NCI-H2029 (cell line): Measurements from ENCODE around the gene DHX15.
A peak's percentile ranks its signal among the peaks of the same experiment; 100 is the strongest.
"Not testable (repeated sequence)": the region's sequence is repeated elsewhere in the genome, so short reads cannot be mapped to it uniquely, and the experiment has no call there.

Source experiments
- DNase-seq: peaks from one replicate; lab custom pipeline; 2025; lab: John Stamatoyannopoulos, UW

The DHX15 gene

DNA sequence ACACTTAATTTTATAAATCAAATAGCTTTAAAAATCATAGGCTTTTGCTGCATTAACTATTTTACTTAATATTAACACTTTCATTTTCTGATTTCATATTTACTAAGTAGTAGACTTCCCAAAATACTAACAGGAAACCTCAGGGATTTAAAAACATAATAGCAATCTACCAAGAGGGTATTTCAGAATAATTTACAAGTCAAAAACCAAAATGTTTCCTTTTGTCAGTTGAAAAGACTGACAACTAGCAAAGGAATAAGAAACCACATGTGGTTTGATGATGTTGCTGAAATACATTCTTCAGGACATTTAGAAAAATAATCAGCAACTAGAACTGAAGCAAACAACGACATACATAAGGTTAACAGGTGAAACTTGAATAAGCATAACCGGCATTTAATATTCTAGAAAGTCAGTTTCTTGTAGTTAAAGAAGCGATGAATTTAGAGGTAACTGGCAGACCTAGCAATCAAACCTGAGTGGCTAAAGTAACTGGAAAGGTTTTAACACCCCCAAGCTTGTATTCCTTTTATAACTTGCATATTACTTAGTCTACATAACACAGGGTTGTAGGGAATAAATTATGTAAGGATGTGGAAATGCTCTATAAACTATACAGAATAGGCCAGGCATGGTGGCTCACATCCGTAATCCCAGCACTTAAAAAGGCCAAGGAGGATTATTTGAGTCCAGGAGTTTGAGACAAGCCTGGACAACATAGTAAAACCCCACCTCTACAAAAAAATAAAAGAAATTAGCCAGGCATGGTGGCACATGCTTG lies 40.0 kb downstream of the DHX15 start:
- DNase-seq: no peak

- DNase-seq: no peak
These were observed 47.3 kb downstream of the DHX15 start for GRCh38 chr4:24537025-24537424.

DNA sequence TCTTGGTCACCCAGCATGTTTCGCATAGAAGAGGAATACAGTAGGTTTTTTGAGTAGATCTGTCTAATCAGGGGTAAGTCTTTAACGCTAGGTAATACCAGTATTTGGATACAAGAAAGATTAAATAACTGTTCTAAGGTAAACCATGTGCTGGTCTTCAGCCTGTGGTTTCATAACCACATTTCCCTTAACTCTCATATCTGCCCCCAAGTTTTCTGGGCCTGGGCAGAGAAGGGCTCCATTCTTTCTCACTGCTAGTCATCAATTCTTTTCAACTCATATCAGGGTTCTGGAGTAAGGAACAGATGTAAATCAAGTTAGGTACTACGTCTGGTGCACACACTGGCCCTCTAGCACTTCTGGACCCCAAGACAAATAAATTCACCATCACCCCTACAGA lies 49.0 kb downstream of the DHX15 start:
- DNase-seq: no peak

GRCh38 chr4:24533364-24533763 lies 51.0 kb downstream of the DHX15 start:
- DNase-seq: no peak

- no peak for DNase-seq
These were observed 54.8 kb downstream of the DHX15 start for GRCh38 chr4:24529555-24529954.

DNA sequence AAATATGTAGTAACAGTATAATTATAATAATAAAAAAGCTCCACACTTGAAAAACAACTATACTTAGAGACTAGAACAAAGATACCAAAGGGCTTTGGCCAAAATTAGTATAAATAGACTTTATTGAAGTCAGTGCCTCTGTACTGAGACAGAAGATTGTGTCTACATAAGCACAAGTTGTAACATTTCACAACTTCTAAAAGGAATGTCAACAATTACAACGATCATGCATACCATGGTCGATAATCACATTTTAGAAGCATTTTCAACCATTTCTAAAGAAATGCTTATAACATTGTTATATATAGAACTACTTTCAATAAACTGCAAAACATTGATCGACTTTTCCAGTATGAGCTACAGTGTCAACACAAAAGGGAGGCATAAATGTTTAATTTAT lies 57.0 kb downstream of the DHX15 start:
- DNase-seq: no peak

DNA sequence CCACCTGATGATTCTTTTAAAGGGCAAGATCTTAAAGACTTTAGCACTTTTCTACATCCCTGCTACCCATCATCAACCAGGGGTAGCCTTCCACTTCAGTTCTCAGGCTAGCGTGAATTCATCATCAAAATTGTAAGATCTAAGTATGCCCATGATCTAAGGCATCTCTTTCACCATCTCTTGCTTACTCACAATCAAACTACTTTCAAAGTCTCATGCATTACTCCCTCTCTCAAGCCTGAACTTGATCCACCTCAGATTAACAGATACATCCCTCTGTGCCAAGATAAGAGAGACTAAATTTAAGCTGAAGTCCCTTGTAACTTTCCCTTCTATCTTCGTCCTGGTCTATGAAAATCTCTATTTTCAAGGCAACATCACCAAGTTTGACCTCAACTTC lies 62.8 kb downstream of the DHX15 start:
- no peak for DNase-seq

DNA sequence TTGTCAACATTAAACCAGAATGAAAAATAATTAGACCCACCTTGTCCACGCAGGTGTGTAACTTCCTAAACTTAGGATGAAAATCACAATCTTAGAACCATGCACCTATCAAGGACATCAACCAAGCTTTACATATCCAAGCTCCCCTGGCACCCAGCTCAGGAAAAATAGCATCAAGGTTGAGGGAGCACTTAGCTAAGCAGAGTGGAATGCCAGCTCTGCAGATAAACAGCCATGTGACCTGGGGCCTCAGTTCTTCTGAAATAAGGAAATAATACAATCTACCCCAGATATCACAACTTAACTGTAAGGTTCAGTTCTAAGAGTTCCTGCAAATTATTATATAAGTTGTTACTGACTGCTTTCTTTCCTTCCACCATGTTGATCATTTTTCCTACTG lies 64.7 kb downstream of the DHX15 start:
- DNase-seq: no peak

DNA sequence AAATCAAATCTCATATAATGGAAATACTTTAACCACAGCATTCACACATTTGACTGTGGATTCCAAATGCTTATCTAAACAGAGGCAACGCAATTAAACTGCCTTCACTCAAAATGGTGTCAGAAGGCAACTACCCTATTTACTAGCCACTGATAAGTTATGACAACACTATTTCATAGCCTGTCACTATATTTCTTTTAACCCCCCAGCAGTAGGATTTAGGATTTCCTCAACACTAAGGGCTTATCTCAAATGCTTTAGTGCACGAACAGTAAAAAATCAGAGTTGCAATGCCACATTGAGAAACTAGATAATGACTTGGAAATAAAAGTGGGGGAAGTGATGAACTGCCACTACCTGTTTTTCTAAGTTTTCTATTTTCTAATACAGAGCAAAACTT lies 66.7 kb downstream of the DHX15 start:
- no peak for DNase-seq

- no peak for DNase-seq
These were observed 67.4 kb downstream of the DHX15 start for GRCh38 chr4:24516926-24517325.

DNA sequence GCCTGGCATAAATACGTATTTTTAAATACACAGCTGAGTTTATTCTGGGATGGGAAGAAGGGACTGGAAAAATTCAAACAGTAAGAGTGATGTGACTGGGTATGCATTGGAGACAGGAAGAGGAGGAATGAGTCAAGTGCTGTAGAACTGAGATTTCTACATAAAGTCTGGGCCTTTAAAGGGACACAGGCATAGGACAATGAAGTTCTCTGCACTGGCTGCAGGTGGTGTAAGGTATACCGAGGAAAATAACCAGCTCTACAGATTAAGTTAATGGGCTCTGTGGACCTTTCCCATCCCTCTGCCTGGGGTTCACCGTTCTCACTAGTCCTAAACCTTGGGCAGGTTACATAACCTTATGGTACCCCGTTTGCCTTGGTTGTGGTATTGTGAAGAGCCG lies 68.7 kb downstream of the DHX15 start:
- no peak for DNase-seq

- no peak for DNase-seq
These were observed 69.5 kb downstream of the DHX15 start for GRCh38 chr4:24514808-24515207.

DNA sequence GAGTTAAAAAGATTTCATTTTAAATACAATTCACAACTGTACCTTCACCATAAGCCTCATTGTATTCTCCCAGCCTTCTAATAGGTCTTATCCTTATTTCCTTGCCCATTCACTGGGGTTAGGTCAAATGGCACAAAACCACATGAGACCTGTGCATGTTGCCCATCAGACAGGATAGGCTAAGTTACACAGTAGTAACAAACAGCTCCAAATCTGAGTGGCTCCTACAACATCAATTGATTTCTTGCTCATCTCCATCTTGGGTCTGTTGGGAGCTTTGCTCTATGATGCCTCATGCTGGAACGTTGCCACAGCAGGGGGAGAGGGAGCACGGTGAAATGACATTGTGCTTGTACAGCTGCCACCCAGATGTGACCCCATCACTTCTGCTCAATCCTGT lies 70.6 kb downstream of the DHX15 start:
- DNase-seq: no peak

- DNase-seq: no peak
These were observed 72.8 kb downstream of the DHX15 start for GRCh38 chr4:24511371-24512063.

DNA sequence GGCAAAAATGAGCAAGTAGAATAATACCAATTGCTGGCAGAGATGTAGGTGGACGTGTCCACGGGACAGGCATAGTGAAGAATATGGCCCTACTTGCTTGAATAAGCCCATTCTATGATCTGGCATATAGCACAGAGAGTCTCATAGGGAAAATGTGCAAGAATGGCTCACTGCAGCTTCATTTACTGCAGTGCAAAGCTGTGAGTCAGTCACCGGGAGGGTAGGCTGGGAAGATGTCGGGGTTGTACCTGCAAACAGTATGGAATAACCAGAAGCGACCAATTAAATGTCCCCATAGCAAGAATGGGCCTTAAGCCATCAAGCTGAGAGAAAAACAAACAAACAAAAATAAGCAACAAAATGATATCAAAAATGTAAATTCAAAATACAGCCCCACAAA lies 74.3 kb downstream of the DHX15 start:
- no peak for DNase-seq

GRCh38 chr4:24508541-24508940 lies 75.8 kb downstream of the DHX15 start:
- no peak for DNase-seq

DNA sequence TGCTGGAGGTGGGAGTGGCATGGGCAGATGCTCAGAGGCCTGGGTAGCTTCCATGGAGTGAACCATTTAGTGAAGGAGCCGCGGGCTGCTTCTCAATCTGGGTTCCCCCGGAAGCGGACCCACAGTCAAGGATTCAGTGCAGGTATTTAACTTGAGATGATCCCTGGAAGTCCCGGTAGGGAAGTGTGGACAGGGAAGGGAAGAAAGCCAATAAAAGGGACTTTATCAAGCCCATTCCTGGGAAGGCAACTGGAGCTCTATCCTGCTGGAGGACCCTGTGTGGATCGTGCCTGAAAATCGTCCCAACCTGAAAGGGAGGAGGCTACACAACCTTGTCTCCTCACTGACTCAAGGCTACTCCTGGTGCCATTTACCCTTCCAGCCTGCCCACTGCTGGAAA lies 76.9 kb downstream of the DHX15 start:
- no peak for DNase-seq

GRCh38 chr4:24503090-24503489 lies 81.3 kb downstream of the DHX15 start:
- not testable (repeated sequence) for DNase-seq

- no peak for DNase-seq
These were observed 87.1 kb downstream of the DHX15 start for GRCh38 chr4:24497221-24497620.

DNA sequence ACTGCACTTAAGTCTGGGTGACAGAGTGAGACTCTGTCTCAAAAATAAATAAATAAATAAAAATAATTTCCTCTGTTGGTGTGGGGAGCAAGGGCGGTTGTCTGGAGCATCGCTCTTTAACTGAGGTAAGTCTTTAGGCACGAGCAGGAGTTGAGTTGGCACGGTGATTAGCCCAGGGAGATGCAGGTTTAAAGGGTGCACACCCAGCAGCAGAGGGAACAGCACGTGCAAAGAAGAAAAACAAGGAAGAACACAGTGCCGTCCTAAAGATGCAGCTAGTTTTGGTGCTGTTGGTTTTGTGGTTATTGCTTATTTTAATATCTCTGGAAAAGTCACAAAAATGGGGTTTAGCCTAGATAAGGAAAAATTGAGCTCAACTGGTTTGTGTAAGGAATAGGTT lies 87.8 kb downstream of the DHX15 start:
- no peak for DNase-seq

DNA sequence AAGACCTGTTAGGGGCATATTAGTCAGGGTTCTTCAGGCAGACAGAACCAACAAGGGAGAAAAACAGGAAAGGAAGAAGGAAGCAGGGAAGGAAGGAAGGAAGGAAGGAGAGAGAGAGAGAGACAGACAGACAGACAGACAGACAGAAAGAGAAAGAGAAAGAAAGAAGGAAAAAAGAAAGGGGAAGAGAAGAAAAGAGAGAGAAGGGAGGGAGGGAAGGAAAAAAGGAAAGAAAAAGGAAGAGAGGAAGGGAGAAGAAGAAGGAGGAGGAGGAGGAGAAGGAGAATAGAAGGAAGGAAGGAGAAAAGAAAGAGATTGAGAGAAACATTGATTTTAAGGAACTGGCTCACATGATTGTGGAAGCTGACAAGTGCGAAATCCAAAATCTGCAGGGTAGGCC lies 89.0 kb downstream of the DHX15 start:
- DNase-seq: no peak

DNA sequence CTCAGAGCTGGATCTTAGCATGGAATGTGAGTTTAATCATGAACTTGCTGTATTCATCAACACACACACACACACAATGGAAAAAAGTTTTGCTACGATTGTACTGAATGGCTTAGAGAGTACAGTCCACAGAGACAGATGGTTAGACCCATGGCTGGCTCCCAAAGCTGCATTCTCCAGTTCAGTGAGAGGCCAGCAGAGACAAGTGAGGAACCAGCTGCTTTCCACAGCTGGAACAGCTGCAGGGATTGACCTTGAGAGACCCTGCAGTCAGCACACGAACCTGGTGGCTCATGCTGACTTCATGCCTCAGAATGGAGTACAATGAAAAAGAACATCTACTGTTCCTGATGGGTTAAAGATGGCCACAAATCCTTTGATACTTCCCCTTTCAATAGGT lies 94.5 kb downstream of the DHX15 start:
- no peak for DNase-seq

GRCh38 chr4:24488399-24489164 lies 95.8 kb downstream of the DHX15 start:
- peak; percentile 17 for DNase-seq
